Panc1 (cell line): ENCODE data around the gene CAPN9. TPM values are rescaled to one million over a fixed set of nuclear protein-coding genes. Genes with fewer than 3 reads are reported as not detected.
"Not testable (repeated sequence)": the region's sequence is repeated elsewhere in the genome, so short reads cannot be mapped to it uniquely, and the experiment has no call there.

Experiments
- ATAC-seq: fragments of 200-7000 bp; cut with Tn5 transposase; 2 replicates; pipeline ENCODE4 v1.9.1; 2020; ENCODE audit warnings: mild to moderate bottlenecking, moderate library complexity
- BruUV-seq: library from RNA; stranded (reverse); fragments of 400-500 nt; replicated peaks from 2 replicates; lab custom pipeline; 2021; lab: Mats Ljungman, UMichigan
- CTCF ChIA-PET: fragments of 300-600 bp; sonication (Branson Sonifier 250); formaldehyde crosslinking; loops from one replicate; lab custom pipeline; 2022; ENCODE audit warnings: antibody characterized with exemption; lab: Charles Lee
- POLR2A ChIA-PET: fragments of 300-600 bp; sonication (Branson Sonifier 250); formaldehyde crosslinking; loops from one replicate; lab custom pipeline; 2022; ENCODE audit warnings: antibody characterized with exemption; lab: Charles Lee
- DNase-seq: peaks from one replicate; pipeline ENCODE4 v3.0.0-alpha.2; 2010; ENCODE audit warnings: low read depth, low spot score
- H3K27ac ChIP-seq: 2 replicates; pipeline ENCODE4 v1.5.1; 2011; ENCODE audit warnings: mild to moderate bottlenecking, low read length, inconsistent platforms
- H3K27me3 ChIP-seq: fragments of 200-500 bp; sonication (Bioruptor generic); 2 replicates; pipeline ENCODE4 v1.6.0; 2014; ENCODE audit warnings: low read length, inconsistent platforms; ENCODE audit not compliant: control insufficient read depth, insufficient read depth
- H3K36me3 ChIP-seq: fragments of 200-500 bp; sonication (Bioruptor generic); 2 replicates; pipeline ENCODE4 v1.5.1; 2014; ENCODE audit warnings: inconsistent platforms, mild to moderate bottlenecking, low read length, moderate library complexity; ENCODE audit not compliant: control insufficient read depth, insufficient read depth
- H3K4me1 ChIP-seq: 2 replicates; pipeline ENCODE4 v1.5.1; 2011; ENCODE audit warnings: inconsistent platforms, mild to moderate bottlenecking, low read length, moderate library complexity; ENCODE audit not compliant: control insufficient read depth, insufficient read depth
- H3K4me3 ChIP-seq, 2 experiments: 2 replicates each; pipeline ENCODE4 v1.5.1; 2011 to 2012; ENCODE audit warnings: low read depth in 2 of 2, low read length in 2 of 2, mild to moderate bottlenecking in 2 of 2, inconsistent platforms in 1 of 2, moderate library complexity in 1 of 2
- H3K9me3 ChIP-seq: fragments of 200-500 bp; sonication (Bioruptor generic); 2 replicates; pipeline ENCODE4 v1.5.1; 2014; ENCODE audit warnings: low read depth, mild to moderate bottlenecking, inconsistent platforms, low read length, moderate library complexity; ENCODE audit not compliant: control insufficient read depth, insufficient read depth
- CTCF ChIP-seq: fragments of 450-650 bp; IDR thresholded peaks from 2 replicates; pipeline ENCODE4 v1.5.1; 2017; ENCODE audit warnings: mild to moderate bottlenecking
- POLR2AphosphoS5 ChIP-seq: IDR thresholded peaks from 2 replicates; pipeline ENCODE4 v1.6.1; 2012; ENCODE audit warnings: mild to moderate bottlenecking, low read depth, low read length, moderate library complexity
- REST ChIP-seq, 2 experiments: IDR thresholded peaks; 2 replicates each; pipeline ENCODE4 v1.6.1; 2011 to 2012; ENCODE audit warnings: low read depth in 2 of 2, control low read depth in 1 of 2, low read length in 1 of 2, mild to moderate bottlenecking in 1 of 2, moderate library complexity in 1 of 2; ENCODE audit not compliant: insufficient read depth in 1 of 2
- SIN3A ChIP-seq: IDR thresholded peaks from 2 replicates; pipeline ENCODE4 v1.6.1; 2012; ENCODE audit warnings: low read depth, mild to moderate bottlenecking, low read length, moderate library complexity, borderline replicate concordance; ENCODE audit not compliant: insufficient read depth
- TCF7L2 ChIP-seq: IDR thresholded peaks from 2 replicates; pipeline ENCODE4 v1.6.1; 2011; ENCODE audit warnings: mild to moderate bottlenecking, low read depth, low read length, inconsistent platforms
- in situ Hi-C: cut with HindIII; loops from 2 replicates; pipeline ENCODE4 v1.10.0; 2016; ENCODE audit warnings: low sequenced_read_pairs, low pct_unique_long_range_greater_than_20kb
- intact Hi-C: fragments of 100-400 bp; cut with micrococcal nuclease; formaldehyde crosslinking; loops from one replicate; pipeline ENCODE4 v1.10.0; 2022; ENCODE audit not compliant: unreplicated experiment
- total RNA-seq: library from RNA; stranded (reverse); gene quantifications from one replicate; pipeline ENCODE4 v1.2.1, GENCODE V29; 2021; ENCODE audit not compliant: unreplicated experiment

CAPN9 gene
- total RNA-seq, 1 experiment from 2014 or later = not detected

GRCh38 chr1:230763927-230764591 lies 16.9 kb downstream of the CAPN9 start:
- in situ Hi-C loops (no loop called here), intact Hi-C loops (no loop called here)
- Histone ChIP-seq H3K9me3 (no peaks in the 10 kb centered on the region), H3K4me1 (no peaks in the 10 kb centered on the region), H3K4me3 (no peak overlapping the region), H3K27ac (no peak overlapping the region), H3K27me3 (no peaks in the 10 kb centered on the region), H3K36me3 (no peaks in the 10 kb centered on the region)
- DNase-seq = no peak
- no TSS peak for BruUV-seq
- TF ChIP-seq REST (IDR thresholded peaks at IDR 0.05; ENCODE audit: insufficient read depth in 1 of 2, low read depth in 2 of 2, low read length in 1 of 2) = no peak
- TF ChIP-seq CTCF = no peak
- TF ChIP-seq TCF7L2 = no peak
- no peak for TF ChIP-seq SIN3A
- no peak for TF ChIP-seq POLR2AphosphoS5
- POLR2A ChIA-PET = no interaction called here
- no peak for ATAC-seq
- CTCF ChIA-PET = interaction anchor here (0.5 kb wide), 1 partner anchor 410 kb away, joined by 3 read pairs; no protein-coding TSS in a partner anchor

GRCh38 chr1:230766318-230766717 lies 19.1 kb downstream of the CAPN9 start:
- ChIA-PET CTCF (no interaction called here), POLR2A (no interaction called here)
- Histone ChIP-seq H3K9me3 (no peaks in the 10 kb centered on the region), H3K4me1 (no peaks in the 10 kb centered on the region), H3K27ac (no peak overlapping the region), H3K27me3 (no peaks in the 10 kb centered on the region; the same call in none of the 2 replicates), H3K36me3 (no peaks in the 10 kb centered on the region), H3K4me3 (no peak overlapping the region)
- intact Hi-C loops (no loop called here), in situ Hi-C loops (no loop called here)
- BruUV-seq = no TSS peak
- DNase-seq (no peak), ATAC-seq (no peak)
- no peak for TF ChIP-seq CTCF
- TF ChIP-seq TCF7L2 = no peak
- no peak for TF ChIP-seq REST (IDR thresholded peaks at IDR 0.05; ENCODE audit: insufficient read depth in 1 of 2, low read depth in 2 of 2, low read length in 1 of 2)
- TF ChIP-seq SIN3A = no peak
- TF ChIP-seq POLR2AphosphoS5 = no peak

- ChIA-PET CTCF (interaction anchor here (0.7 kb wide), 1 partner anchor 24 kb away, joined by 5 read pairs; no protein-coding TSS in a partner anchor), POLR2A (interaction anchor here (0.5 kb wide), 1 partner anchor 487 kb away, joined by 3 read pairs; no protein-coding TSS in a partner anchor)
- intact Hi-C loops, H3K36me3 ChIP-seq, H3K4me1 ChIP-seq, H3K27me3 ChIP-seq, BruUV-seq, H3K9me3 ChIP-seq, H3K27ac ChIP-seq, DNase-seq, ATAC-seq, H3K4me3 ChIP-seq, in situ Hi-C loops: not testable (repeated sequence)
These were observed 20.8 kb downstream of the CAPN9 start for GRCh38 chr1:230767859-230768612.
